Measurements from ENCODE around the gene BCAP31. TPM values are rescaled to one million over a fixed set of nuclear protein-coding genes. Genes with fewer than 3 reads are reported as not detected.

Gene BCAP31
- total and polyA plus RNA-seq, 11 donors = 59.9 to 162 (median 102) TPM

- DNase-seq (no peak), ATAC-seq (peak in 2 of 4 donors; percentile 24 to 36)
- Histone ChIP-seq H3K4me1 (no peaks in the 10 kb centered on the region), H3K27me3 (peaks cover 0 to 28% (median 0%) of the 10 kb centered on the region in 9 donors), H3K4me3 (no peak overlapping the region), H3K27ac (peak overlapping the region in 1 of 12 donors; percentile 73), H3K9me3 (no peaks in the 10 kb centered on the region), H3K36me3 (no peaks in the 10 kb centered on the region)
- TF ChIP-seq CTCF (IDR thresholded peaks at IDR 0.05) = peak; percentile 38 to 79 (median 68)
- no peak for TF ChIP-seq POLR2A (IDR thresholded peaks at IDR 0.05)
- intact Hi-C loops (cut with DNase I) = loop anchor here (2.0 to 10.0 kb wide), 15 partner anchors 37 to 727 kb away; no protein-coding TSS in a partner anchor
- WGBS, 4 donors = 57 to 77% (median 66%) methylated on average over 12 to 17 of the region's 17 CpGs
These were observed 54.9 kb downstream of the BCAP31 start for GRCh38 chrX:153669174-153669890.

GRCh38 chrX:153668423-153669173 is 55.6 kb downstream of the BCAP31 start:
- no peak for DNase-seq
- H3K36me3 ChIP-seq = no peaks in the 10 kb centered on the region
- TF ChIP-seq POLR2A (IDR thresholded peaks at IDR 0.05) (no peak), CTCF (IDR thresholded peaks at IDR 0.05) (no peak)
- intact Hi-C loops (cut with DNase I) = loop anchor here (2.0 to 10.0 kb wide), 15 partner anchors 36 to 726 kb away; no protein-coding TSS in a partner anchor
- H3K27me3 ChIP-seq = peaks cover 0 to 22% (median 0%) of the 10 kb centered on the region in 9 donors
- H3K27ac ChIP-seq = peak overlapping the region in 1 of 12 donors; percentile 73
- H3K4me1 ChIP-seq = no peaks in the 10 kb centered on the region
- WGBS, 4 donors = 87% methylated on average over 8 to 11 of the region's 11 CpGs
- ATAC-seq = peak in 1 of 4 donors; percentile 2
- H3K4me3 ChIP-seq = no peak overlapping the region
- no peaks in the 10 kb centered on the region for H3K9me3 ChIP-seq

GRCh38 chrX:153667956-153668396 is 56.2 kb downstream of the BCAP31 start:
- H3K4me3 ChIP-seq = no peak overlapping the region
- peak overlapping the region in 1 of 12 donors; percentile 73 for H3K27ac ChIP-seq
- no peaks in the 10 kb centered on the region for H3K4me1 ChIP-seq
- no peaks in the 10 kb centered on the region for H3K9me3 ChIP-seq
- ATAC-seq (peak; percentile 74 to 92 (median 88)), DNase-seq (peak; percentile 76 to 91 (median 85))
- intact Hi-C loops (cut with DNase I) = loop anchor here (2.0 to 10.0 kb wide), 16 partner anchors 36 to 726 kb away; no protein-coding TSS in a partner anchor
- H3K36me3 ChIP-seq = no peaks in the 10 kb centered on the region
- TF ChIP-seq POLR2A (IDR thresholded peaks at IDR 0.05) (no peak), CTCF (IDR thresholded peaks at IDR 0.05) (peak; percentile 51 to 76 (median 70))
- H3K27me3 ChIP-seq = peaks cover 0 to 22% (median 3%) of the 10 kb centered on the region in 9 donors
- 22 to 46% (median 29%) methylated on average over 12 to 14 of the region's 14 CpGs for WGBS, 4 donors

Measured in heart left ventricle (tissue), 16 donors.